ENCODE data around the gene SUN5. TPM values are rescaled to one million over a fixed set of nuclear protein-coding genes. Genes with fewer than 3 reads are reported as not detected.

Gene SUN5
- total RNA-seq, 1 donor from 2014 or later = not detected

- Mint-ChIP-seq H3K9me3 (no peaks in the 10 kb centered on the region), H3K4me1 (no peaks in the 10 kb centered on the region)
- TF ChIP-seq CTCF (IDR thresholded peaks at IDR 0.05; ENCODE audit: unreplicated experiment) = no peak
Observed at GRCh38 chr20:33030076-33030475, 25.8 kb upstream of the SUN5 start.

GRCh38 chr20:33028875-33029274 lies 24.6 kb upstream of the SUN5 start:
- H3K4me3 Mint-ChIP-seq = no peak overlapping the region
- no peak for TF ChIP-seq CTCF (IDR thresholded peaks at IDR 0.05; ENCODE audit: unreplicated experiment)
- H3K27me3 Mint-ChIP-seq (ENCODE audit: low read depth) = peaks cover 15% of the 10 kb centered on the region
- no peak overlapping the region for H3K27ac Mint-ChIP-seq
- H3K36me3 Mint-ChIP-seq = no peaks in the 10 kb centered on the region
- no peaks in the 10 kb centered on the region for H3K9me3 Mint-ChIP-seq
- H3K4me1 Mint-ChIP-seq = no peaks in the 10 kb centered on the region
- DNase-seq (ENCODE audit: low spot score in 2 of 2, unreplicated experiment in 2 of 2) = no peak

More at GRCh38 chr20:33030076-33030475, 25.8 kb upstream of the SUN5 start:
- no peaks in the 10 kb centered on the region for H3K36me3 Mint-ChIP-seq
- H3K27ac Mint-ChIP-seq = no peak overlapping the region
- H3K27me3 Mint-ChIP-seq (ENCODE audit: low read depth) = peaks cover 19% of the 10 kb centered on the region
- no peak overlapping the region for H3K4me3 Mint-ChIP-seq
- DNase-seq (ENCODE audit: low spot score in 2 of 2, unreplicated experiment in 2 of 2) = no peak

GRCh38 chr20:33027769-33028751 lies 23.8 kb upstream of the SUN5 start:
- H3K36me3 Mint-ChIP-seq = no peaks in the 10 kb centered on the region
- no peak overlapping the region for H3K4me3 Mint-ChIP-seq
- no peaks in the 10 kb centered on the region for H3K9me3 Mint-ChIP-seq
- TF ChIP-seq CTCF (IDR thresholded peaks at IDR 0.05; ENCODE audit: unreplicated experiment) = no peak
- H3K4me1 Mint-ChIP-seq = no peaks in the 10 kb centered on the region
- no peak overlapping the region for H3K27ac Mint-ChIP-seq
- no peak for DNase-seq (ENCODE audit: low spot score in 2 of 2, unreplicated experiment in 2 of 2)
- peaks cover 16% of the 10 kb centered on the region for H3K27me3 Mint-ChIP-seq (ENCODE audit: low read depth)

- Mint-ChIP-seq H3K9me3 (no peaks in the 10 kb centered on the region), H3K4me1 (no peaks in the 10 kb centered on the region)
- TF ChIP-seq CTCF (IDR thresholded peaks at IDR 0.05; ENCODE audit: unreplicated experiment) = no peak
Observed at GRCh38 chr20:33026779-33027759, 22.8 kb upstream of the SUN5 start.

GRCh38 chr20:33026072-33026778 lies 22.0 kb upstream of the SUN5 start:
- DNase-seq (ENCODE audit: low spot score in 2 of 2, unreplicated experiment in 2 of 2) = no peak
- no peaks in the 10 kb centered on the region for H3K9me3 Mint-ChIP-seq
- TF ChIP-seq CTCF (IDR thresholded peaks at IDR 0.05; ENCODE audit: unreplicated experiment) = no peak
- peaks cover 14% of the 10 kb centered on the region for H3K27me3 Mint-ChIP-seq (ENCODE audit: low read depth)
- no peaks in the 10 kb centered on the region for H3K36me3 Mint-ChIP-seq
- no peak overlapping the region for H3K27ac Mint-ChIP-seq
- no peak overlapping the region for H3K4me3 Mint-ChIP-seq
- no peaks in the 10 kb centered on the region for H3K4me1 Mint-ChIP-seq

More at GRCh38 chr20:33026779-33027759, 22.8 kb upstream of the SUN5 start:
- peaks cover 10% of the 10 kb centered on the region for H3K27me3 Mint-ChIP-seq (ENCODE audit: low read depth)
- H3K36me3 Mint-ChIP-seq = no peaks in the 10 kb centered on the region
- H3K4me3 Mint-ChIP-seq = no peak overlapping the region
- no peak for DNase-seq (ENCODE audit: low spot score in 2 of 2, unreplicated experiment in 2 of 2)
- no peak overlapping the region for H3K27ac Mint-ChIP-seq
